ENCODE results near the gene LRRK1.

DNA sequence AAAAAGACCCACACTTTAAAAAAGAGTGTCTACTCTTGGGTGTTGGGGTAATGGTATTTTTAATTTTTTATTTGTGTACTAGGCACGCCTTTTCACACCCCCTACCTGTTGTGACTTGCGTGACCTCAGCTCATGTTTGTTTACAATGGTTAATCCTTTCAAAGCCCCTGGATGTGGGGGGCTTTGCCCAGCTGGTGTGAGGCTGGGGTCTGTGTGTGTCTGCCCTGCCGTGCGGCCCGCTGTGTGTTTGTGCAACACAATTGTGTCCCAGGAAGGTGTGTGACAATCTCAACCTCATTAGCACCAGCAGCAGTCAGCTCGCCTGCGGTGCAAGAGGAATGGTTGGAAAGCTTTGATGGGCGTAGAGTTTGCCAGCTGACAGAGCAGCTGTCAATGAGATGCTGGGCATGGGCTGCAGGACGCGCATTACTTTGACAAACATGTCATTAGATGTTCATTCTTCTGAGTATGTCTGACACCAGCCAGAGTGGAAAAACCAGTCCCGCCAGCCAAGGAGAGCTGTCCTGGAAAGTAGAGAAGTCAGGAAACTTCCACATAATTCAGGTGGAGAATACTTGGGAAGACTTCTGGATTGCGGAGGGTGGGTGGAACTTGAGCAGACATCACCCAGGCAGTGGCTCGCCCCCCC, 9.6 kb downstream of the LRRK1 start:
- no peak for TF ChIP-seq CTCF (IDR thresholded peaks at IDR 0.05)
- TF ChIP-seq POLR2A (IDR thresholded peaks at IDR 0.05) = no peak
- no peak for TF ChIP-seq EP300 (IDR thresholded peaks at IDR 0.05)

Measured in gastroesophageal sphincter (tissue), 3 donors.